Activated CD8-positive, alpha-beta memory T cell treated with anti-CD3 and anti-CD28 coated beads for 4 hours (primary cell): ENCODE results near the gene DNAJC15.

Source experiments
- DNase-seq, 2 donors: peaks; one replicate each; pipeline ENCODE4 v3.0.0-alpha.2; 2020; ENCODE audit warnings: low read depth in 2 of 2

Gene DNAJC15

DNA sequence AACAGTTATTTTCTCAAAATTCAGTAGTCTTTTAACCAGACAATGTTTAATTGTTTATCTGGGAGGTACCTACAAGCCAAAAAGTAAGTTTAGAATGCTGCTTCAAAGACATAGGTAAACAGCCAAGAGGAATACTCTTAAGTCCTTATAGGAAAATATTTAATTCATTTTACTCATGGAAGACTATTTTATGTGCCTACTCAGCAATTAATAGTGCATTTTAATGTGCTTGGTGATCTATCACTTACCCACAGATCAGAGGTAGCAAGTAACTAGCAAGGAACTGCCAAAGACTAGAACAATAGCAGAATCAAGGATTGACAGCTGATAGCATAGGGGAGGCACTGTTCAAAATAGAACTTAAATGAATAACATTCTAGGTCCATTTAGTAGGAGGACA is 60.4 kb downstream of the DNAJC15 start:
- no peak for DNase-seq

DNA sequence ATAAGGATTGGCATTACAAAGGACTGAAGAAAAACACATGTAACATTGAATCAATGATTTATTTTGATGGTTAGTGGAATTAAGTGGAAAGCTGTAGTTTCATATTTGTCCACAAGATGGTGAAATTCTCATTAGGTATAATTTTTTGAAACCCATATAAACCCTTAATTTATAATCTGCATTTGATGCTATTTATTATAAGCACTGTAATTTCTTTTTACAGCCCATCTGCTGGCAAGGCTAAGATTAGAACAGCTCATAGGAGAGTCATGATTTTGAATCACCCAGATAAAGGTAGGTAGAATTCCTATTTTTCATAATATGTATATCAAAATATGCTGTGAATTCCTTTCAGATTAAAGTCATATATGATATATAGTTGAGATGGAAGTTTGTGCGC is 62.2 kb downstream of the DNAJC15 start:
- DNase-seq = no peak

DNA sequence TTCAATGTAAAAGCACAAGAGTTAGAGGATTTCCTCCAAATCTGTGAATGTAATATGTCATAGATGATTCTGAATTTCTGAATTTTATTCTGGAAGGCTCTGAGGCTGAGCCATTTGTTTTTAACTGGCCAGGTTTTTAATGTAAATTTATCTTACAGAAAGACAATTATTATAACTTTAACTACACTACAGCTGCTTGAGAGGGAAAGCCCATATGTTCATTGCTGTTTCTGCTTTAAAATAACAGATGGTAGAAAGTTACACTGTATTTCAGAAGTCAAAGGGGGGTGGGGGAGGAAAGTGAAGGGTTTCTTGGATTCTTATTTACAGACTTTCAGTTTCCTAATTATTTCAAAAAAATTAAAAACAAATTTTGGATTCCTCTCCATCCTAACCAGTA is 62.8 kb downstream of the DNAJC15 start:
- no peak for DNase-seq

DNA sequence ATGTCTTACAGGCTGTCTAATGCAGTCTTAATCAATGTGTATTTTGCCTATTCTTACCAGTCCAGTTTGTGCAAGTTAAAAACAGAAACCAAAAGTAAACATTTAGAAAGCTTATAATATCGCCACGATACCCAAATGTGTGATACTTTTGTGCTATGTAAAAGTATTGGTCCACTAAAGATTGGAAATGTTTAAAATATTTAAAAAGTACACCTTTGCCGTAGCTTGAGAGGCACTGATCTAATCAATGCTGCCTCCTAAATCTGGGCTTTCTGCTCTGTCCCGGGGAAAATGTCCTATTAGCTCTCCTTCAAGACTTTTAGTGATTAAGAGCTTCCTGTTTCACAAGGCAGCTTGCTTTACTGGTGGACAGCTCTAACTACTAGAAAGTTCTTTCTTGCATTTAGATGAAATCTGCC is 64.7 kb downstream of the DNAJC15 start:
- no peak for DNase-seq

DNA sequence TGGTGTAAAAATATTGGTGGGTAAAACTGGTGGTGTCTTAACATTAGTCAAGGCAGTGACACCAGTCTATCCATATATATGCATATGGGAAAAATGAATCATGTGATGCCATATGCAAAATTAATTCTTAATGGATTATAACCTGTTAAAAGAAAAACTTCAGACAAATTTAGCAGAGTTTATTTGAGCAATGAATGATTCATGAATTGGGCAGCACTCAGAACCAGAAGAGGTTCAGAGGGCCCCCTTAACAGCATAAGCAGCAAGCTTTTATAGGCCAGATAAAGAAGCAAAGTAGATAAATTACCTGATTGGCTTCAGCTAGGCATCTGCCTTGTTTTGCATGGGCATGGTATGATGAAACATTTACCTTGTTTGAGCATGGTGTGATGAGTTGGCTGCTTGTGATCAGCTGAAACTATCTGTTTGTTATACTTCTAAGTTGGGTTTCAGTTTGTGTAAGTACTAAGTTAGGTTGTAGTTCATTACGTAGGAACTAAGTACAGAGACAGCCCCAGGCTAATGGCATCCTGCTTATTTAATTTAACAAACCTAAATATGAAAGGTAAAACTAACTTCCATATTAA is 66.6 kb downstream of the DNAJC15 start:
- no peak for DNase-seq

DNA sequence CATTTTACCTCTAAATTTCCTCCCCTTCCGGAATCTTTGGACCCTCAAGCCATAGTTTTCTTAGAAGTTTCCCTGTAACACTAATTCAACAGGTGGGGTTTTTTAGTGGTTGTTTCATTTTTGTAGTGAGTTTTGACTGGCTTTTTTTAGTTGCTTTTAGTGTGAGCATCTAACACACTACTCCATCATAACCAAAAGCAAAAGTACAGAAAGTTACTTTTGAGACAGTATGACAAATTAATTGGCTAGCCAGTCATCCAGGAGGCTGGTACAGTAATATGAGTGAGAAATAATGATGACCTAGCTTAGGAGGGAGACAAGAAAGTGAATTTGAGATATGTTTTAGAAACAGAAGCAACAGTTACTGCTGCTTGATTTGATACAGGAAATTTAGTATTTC is 71.5 kb downstream of the DNAJC15 start:
- DNase-seq = no peak

DNA sequence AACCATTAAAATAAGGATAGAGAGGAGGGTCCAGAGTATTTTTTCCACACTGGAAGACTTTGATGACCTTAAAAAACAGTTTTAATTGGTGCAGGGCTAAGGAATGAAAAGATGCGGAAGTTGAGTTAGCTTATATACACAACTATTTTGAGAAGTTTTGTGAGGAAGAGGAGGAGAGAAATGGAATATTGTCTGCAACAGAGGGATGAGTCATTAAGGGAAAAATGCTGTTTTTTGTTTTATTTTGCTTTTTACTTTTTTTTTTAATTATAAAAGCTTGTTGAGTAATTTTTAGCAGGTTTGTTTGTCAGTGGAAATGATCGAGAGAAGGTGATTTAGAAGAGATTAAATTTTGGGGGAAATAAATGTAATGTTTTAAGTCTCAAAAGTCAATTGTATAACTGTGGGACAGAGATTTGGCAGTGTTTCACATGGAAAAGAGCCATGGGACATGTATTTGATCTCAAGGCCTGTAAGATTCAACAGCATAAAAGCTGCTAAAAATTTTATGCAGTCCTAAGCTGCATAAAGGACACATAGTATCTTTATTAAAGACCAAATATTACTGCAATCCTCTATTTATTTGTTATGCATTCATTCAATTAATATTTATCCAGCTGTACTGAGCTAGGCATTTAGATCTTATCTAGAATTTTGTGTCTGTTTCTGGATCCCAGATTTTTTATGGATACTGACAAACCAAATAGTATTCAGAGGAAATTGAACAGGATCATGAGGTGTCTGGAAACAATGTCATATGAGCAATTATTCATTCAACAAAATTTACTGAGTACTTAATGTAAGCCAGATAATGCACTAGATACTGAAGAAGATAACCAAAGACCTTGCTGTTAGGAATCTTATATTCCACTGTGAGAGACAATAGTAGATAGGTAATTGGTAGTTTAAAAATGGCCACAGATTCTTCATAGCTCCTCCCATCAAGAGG is 72.7 kb downstream of the DNAJC15 start:
- DNase-seq = no peak

DNA sequence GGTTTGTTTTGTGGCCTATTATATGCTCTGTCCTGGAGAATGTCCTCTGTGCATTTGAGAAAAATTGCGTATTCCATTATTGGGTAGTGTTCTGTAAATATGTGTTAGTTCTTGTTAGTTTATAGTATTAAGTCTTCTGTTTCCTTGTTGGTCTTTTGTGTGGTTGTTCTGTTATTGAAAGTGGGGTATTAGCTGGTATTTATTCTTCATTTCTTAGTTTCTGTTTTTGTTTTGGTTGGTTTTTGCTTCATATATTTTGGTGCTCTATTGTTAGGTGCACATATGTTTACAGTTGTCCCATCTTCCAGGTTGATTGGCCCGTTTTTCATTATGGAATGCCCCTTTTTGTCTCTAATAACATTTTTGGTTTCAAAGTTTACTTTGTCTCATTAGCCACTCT is 77.3 kb downstream of the DNAJC15 start:
- DNase-seq = no peak

DNA sequence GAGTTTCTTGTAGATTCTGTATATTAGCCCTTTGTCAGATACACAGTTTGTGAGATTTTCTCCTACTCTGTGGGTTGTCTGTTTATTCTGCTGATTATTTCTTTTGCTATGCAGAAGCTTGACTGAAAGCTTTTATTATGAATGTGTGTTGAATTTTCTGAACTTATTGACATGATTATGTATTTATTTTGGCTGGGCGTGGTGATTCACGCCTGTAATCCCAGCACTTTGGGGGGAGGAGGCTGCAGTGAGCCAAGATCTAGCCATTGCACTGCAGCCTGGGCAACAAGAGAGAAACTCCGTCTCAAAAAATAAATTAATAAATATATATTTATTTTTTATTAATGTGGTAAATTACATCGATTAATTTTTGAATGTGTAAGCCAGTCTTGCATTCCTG is 78.9 kb downstream of the DNAJC15 start:
- no peak for DNase-seq

DNA sequence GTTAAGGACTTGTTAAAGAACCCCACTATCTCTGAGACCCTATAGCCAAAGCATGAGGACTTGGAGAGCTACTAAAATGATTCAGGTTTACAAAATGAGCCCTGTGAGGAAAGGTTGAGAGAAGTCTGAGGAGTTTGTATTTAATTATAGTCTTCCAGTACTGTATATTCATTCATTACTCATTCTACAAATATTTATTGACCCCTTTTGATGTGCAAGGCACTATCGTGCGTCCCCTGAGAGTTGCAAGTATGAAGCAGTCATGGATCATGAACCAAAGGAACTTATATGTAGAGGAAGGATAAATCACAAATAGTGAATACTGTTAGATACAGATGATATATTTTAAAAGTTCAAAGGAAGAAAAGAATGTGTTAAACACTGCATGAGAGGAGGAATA is 84.4 kb downstream of the DNAJC15 start:
- DNase-seq = no peak

DNA sequence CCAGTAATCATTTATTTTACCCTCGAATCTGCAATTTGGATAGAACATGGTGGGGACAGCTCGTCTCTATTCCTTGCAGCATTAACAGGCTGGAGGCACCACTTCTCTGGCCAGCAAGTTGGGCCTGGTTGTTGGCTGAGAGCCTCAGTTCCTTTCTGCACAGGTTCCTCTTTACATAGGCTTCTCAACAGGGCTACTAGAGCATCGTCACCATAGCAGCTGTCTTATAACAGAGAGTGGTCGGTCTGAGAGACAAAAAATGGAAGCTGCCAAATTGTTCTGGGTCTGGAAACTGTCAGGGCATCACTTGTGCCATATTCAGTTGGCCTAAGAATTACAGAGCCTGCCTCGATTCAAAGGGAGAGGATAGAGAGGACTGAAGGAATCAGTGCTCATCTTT is 86.7 kb downstream of the DNAJC15 start:
- DNase-seq = no peak

DNA sequence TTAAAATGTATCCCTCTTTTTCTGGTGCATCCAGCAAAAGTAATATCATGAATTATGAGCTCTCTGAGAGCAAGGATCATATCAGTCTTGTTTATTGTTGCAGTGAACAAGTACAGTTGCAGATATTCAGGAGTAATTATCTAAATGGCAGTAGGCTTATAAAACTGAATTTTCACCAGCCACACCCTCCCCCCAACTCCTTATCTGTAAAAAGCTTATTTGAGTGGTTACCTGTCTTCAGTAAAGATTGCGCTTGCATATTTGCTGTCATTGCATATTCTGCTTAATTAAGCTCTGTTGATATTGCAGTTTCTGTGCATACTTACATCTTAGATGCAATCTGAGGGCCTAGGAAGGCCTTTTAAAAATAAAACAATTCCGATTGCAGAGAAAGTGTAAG is 87.3 kb downstream of the DNAJC15 start:
- no peak for DNase-seq

DNA sequence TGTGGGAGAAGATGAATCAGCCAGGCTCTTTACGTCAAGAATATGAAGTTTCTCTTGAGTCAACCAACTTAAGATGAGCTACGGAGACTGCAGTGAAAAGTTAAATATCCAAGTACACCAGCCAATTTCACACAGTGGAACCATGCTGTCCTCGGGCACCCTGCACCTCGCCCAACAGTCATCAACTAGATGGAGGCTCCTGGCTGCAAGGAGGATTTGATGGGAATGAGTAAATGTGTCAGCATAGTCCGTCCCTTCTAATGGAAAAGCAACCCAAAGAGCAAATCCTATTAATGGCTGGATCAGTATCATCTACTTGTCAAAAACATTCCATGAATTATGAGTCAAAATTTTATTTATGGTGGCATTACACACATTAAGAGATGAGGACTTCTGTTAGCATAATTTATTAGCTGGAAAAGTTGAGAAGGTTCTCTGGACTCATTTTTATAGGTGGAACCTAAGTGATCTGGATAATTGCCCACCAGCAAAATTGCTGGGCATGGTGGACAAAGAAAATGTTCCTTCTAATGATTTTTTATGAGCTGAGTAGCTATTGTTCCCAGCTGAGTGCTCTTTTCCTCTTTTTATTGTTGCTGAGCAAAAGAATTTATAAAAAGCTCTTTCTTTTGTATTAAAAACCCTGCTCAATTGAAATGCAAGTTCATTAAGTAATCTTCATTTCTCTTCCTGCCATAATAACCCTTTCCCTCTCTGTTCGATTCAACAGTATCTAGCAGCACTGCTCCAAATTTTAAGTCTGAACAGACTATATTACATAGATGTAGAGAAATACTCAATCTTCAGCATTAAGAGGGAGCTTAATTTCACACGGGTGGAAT is 88.4 kb downstream of the DNAJC15 start:
- DNase-seq = no peak

DNA sequence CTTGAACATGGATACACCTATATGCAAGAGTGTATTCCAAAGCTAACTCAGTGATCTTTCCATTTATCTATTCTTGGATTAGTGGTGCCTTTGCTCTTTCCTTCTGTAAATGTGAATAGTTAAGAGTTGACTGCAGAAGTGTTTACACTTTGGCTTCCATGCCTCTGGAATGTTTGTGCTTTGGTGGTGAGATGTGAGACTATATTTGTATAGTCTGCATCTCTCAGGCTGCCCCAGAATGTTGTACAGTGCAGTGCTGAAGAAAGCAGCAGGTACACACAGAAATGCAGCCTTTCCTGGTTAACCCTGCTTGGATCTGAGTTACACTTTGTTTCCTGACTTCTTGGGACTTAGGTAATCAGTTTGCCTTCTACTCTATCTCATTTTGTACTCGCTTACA is 90.2 kb downstream of the DNAJC15 start:
- no peak for DNase-seq

DNA sequence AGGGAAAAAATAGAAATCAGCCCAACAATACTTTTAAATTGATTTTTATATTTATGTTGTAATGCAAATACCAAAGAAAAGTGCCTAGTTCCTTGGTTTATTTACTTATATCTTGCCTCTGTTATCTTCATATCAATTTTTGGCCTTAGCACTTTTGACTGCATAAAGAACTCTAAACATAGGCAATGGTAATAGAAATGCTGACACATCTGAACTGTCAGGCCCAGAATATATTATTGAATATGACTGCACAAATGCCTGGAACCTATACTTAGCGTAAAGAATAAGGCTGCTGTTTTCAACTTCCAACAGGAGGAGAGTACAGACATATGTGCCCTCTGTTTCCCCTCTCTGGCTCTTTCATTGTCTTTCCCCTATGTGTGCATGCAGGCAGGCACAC is 91.1 kb downstream of the DNAJC15 start:
- DNase-seq = no peak

DNA sequence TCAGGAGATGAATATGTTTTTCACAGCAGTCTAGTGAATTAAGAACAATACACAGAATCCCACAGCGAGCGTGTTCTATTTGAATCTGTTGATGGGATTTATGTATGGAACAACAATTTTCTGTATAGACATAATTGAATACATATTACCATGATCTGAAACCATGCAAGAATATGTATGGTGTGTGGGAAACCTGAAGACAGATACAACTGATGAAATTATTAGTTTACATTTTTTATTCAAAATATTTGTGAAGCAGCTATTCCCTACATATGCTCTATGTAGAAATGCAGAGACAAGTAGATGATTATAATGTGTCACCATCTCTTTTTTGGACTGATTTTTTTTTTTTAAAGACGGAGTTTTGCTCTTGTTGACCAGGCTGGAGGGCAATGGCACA is 91.8 kb downstream of the DNAJC15 start:
- no peak for DNase-seq

DNA sequence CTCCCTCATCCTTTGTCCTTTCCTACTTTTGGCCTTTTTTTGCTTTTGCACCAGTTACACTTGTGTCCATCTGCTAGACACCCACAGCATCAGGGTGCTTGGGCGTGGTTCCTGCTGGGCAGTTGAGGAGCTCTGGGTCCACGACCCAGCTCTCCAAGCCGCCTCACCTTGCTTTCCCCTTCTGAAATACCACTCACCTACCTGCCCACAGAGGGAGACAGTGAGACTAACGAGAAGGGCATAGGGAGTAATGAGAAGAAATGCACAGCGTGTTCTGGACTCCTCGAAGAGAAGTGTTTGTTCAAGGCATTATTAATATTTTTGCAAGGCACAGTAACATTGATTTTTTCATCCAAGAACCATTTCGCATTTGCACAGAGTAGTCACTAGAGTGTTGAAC is 92.9 kb downstream of the DNAJC15 start:
- DNase-seq = no peak

DNA sequence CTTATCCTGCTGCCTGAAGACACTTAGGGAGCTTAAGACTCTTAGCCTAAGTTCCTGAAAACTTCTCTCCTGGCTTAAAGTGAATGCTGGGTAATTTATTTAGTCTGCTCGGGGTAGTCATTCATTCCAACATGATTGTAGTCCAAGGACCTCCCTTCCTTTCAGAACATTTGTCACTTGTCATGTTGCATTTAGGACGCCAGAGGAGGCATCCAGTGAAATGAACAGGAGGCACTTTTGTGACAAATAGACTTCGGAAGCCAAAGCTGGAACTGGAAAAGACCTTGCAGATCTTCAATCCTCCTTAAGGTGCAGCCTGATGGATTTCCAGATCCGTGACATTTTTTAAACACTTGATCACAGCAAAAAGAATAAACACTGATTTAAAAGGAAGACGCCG is 95.1 kb downstream of the DNAJC15 start:
- no peak for DNase-seq

DNA sequence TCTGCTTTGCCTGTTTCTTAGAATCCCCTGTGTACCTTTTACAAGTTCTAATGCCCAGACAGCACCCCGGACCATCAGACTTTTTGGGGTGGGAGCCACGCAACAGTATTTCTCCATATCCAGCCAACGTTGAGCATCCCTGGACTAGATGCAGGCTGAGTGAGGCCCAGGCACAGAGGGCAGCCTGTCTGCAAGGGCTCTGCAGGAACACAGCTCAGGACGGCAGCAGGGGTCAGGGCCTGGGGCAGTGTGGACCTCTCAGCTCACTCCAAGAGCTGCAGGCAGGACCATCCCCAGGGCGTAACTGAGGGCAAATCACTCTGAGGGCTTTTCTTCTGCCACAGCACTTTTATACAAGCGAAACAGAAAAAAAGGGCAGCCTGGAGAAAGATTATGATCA is 95.8 kb downstream of the DNAJC15 start:
- DNase-seq = no peak

DNA sequence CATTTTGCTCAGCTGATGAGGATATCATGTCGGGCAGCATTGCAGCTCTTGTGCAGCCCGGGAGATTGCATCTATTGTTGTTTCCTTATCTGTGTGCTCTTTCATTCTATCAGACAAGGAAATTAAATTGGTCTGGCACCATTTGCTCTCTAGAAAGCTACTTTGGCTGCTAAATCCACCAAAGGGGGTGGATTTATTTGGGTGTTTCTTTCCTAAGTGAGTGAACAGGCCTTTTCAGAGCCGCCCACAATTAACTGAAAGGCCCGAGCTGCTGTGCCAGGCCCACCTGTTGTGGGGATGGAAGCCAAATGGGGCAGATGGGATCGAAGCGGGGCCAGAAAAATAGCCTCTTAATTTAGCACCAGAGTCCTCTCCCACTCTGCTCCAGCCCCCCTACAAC is 99.4 kb downstream of the DNAJC15 start:
- DNase-seq = no peak

DNA sequence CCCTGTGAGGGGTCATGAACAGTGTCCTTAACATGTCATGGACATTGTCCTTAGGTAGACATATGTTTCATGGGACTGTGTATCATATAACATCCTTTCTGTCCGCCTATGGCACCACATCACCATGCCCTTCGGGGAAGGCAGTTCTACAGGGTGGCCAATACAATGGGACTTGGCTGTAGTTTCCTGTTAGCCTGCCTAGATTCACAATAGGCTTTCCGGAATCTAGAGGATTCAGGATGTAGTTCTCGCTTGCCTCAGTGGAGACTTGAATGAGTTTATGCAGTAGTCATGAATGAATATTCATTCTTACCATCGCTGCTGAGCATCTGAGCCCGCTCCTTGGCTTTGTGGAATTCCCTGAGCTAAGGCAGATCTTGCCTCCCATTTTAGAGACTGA is 100.5 kb downstream of the DNAJC15 start:
- DNase-seq = no peak

DNA sequence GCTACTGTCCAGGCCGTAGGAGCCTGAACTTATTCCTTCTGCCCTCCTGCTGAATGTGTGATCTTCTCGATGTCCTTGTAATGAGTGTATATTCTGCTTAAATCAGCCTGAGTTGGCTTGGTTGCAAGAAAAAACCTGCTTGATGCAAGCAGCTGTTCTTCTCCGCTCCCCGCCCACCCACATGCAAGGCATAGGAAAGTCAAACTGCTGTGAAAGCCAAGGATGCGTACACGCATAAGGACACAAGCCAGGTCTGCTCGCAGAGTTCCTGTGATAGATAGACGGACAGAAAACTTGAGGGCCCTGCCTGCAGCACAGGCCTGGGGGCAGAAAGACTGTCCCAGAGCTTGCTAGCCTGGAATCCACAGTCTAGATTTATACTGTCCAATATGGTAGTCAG is 101.1 kb downstream of the DNAJC15 start:
- no peak for DNase-seq

DNA sequence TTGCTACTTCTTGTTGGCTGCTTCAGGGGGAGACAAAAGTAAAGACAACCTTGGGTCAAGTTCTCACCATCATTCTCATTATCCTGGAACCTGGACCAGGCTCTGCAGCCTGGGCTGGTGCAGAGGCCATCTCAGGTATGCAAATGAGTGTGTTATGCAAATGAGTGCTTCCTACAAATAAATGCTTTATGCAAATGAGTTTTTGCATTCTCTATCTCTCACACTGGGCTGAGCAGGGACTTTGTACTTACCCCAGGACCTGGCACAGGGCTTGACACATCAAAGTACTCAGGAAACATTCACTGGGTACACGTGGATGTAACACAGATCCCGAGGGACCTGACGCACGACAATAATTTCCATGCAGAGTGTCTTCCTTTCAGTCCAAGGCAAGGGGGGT is 103.0 kb downstream of the DNAJC15 start:
- DNase-seq = no peak
